GM19463 (cell line): ENCODE measurements around the gene UBE2L3.
"Not testable (repeated sequence)": the region's sequence is repeated elsewhere in the genome, so short reads cannot be mapped to it uniquely, and the experiment has no call there.

ENCODE experiments used
- ATAC-seq: cut with Tn5 transposase; IDR thresholded peaks from one replicate; pipeline ENCODE4 v1.9.1; 2021; ENCODE audit warnings: mild to moderate bottlenecking, moderate library complexity; ENCODE audit not compliant: unreplicated experiment

The UBE2L3 gene

GRCh38 chr22:21599053-21599893 is 31.8 kb downstream of the UBE2L3 start:
- no peak for ATAC-seq

GRCh38 chr22:21602579-21602978 is 35.1 kb downstream of the UBE2L3 start:
- no peak for ATAC-seq

GRCh38 chr22:21603973-21604372 is 36.5 kb downstream of the UBE2L3 start:
- ATAC-seq = no peak

- ATAC-seq = no peak
Observed at GRCh38 chr22:21605887-21606564, 38.5 kb downstream of the UBE2L3 start.

- ATAC-seq = no peak
Observed at GRCh38 chr22:21606775-21607174, 39.3 kb downstream of the UBE2L3 start.

GRCh38 chr22:21609556-21610157 is 42.1 kb downstream of the UBE2L3 start:
- not testable (repeated sequence) for ATAC-seq

GRCh38 chr22:21611210-21611977 is 43.9 kb downstream of the UBE2L3 start:
- no peak for ATAC-seq

GRCh38 chr22:21612858-21613257 is 45.3 kb downstream of the UBE2L3 start:
- no peak for ATAC-seq

- no peak for ATAC-seq
Observed at GRCh38 chr22:21613553-21614233, 46.2 kb downstream of the UBE2L3 start.

GRCh38 chr22:21615731-21616130 is 48.2 kb downstream of the UBE2L3 start:
- ATAC-seq = no peak

DNA sequence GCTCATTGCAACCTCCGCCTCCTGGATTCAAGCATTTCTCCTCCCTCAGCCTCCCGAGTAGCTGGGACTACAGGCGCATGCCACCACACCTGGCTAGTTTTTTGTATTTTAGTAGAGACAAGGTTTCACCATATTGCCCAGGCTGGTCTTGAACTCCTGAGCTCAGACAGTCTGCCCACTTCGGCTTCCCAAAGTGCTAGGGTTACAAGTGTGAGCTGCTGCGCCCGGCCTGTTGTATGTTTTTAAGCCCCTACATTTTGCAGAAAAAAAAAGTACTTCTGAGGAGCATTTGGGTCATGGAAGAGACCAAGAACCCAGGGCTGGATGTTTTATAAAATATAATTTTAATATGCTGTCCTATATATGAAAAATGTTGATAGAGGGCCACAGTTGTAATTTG is 49.8 kb downstream of the UBE2L3 start:
- ATAC-seq = not testable (repeated sequence)

- ATAC-seq = no peak
Observed at GRCh38 chr22:21621025-21621424, 53.5 kb downstream of the UBE2L3 start.

DNA sequence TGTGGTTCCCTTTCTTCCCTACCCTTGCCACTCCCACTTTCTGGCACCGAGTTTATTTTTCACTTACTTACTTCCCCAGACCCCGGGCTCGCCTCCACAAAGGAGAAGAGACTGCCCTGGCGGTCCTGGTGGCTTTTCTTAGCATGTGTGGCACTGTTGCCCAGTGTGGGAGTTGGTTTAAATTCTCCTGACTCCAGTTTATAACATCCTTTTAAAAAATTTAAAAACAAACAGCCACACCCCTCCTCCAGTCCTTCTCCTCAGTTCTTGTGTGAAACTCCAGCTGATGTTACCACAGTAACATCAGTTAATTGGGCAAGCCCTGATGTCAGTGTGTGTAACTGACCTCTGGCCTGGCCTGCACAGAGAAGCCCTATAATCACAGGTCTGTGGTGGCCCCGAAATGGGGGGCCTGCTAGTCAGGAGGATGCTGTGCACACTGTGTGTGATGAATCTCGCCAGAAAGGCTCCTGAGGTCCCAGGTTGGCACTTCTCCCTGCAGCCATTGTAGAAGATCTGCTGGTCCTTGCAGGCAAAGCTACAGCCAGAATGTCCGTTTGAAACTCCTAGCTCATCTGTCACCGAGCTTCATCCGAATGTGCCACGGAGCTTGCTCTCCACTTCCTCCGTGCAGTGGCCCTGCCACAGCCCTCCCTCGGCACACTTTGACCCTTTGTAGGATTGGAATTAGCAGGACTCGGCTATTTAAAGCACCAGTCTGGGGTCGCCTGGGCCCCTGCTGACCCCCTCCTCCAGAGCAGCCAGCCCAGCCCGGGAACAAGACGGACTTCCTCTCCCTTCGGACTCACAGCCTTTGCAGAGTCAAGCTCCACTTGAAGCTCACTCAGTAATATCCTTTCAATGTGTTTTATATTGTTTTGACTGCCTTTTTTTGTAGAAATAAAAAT is 54.8 kb downstream of the UBE2L3 start:
- no peak for ATAC-seq

- ATAC-seq = no peak
Observed at GRCh38 chr22:21622919-21623647, 55.6 kb downstream of the UBE2L3 start.

- ATAC-seq = no peak
Observed at GRCh38 chr22:21623648-21623970, 56.1 kb downstream of the UBE2L3 start.

DNA sequence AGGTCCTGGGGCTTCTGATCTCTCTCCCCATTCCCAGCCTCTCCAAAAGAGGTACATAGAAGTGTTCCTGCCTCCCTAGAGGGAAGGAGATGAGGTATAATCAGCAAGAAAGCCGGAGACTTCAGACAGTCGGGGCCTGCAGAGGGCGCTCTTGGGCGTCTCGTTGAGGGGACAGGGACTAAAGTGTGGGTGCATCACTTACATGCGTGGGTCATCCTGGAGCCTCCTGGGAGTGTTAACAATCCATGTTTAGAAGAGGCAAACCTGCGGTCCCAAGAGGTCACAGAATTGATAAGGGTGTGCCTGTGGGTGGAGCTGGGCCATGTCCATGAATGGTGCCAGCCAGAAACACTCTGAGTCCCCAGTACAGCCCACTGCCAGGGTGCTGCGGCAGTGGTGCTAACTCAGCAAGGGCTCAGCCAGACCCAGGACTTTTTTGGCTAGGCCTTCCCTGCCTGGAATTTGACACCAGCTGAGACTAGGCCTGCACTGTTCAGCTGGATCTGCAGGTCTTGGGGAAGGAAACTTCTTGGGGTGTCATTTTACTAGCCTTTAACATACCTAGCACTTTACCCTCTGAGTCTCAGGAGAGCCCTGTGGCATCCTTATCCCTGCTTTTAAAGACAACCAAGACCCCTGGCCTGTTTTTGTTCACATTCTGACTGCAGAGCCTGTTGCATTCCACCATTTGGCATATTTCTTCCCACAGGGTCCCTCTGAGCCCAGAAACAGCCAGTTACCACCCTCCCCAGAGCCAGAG is 56.8 kb downstream of the UBE2L3 start:
- ATAC-seq = no peak

- ATAC-seq = no peak
Observed at GRCh38 chr22:21624880-21625791, 57.6 kb downstream of the UBE2L3 start.
